Ascending aorta (tissue), 2 donors: ENCODE measurements around the gene SPECC1L. TPM values are rescaled to one million over a fixed set of nuclear protein-coding genes. Genes with fewer than 3 reads are reported as not detected.

Experiments used
- DNase-seq, 2 donors: peaks; one replicate each; pipeline ENCODE4 v3.0.0-alpha.2; 2019; ENCODE audit warnings: low spot score in 2 of 2
- H3K27ac ChIP-seq, 2 donors: fragments of 200-600 bp; sonication (generic); one replicate each; pipeline ENCODE4 v1.5.1; 2016 to 2017; ENCODE audit warnings: mild to moderate bottlenecking in 1 of 2
- H3K27me3 ChIP-seq: fragments of 200-600 bp; sonication (generic); one replicate; pipeline ENCODE4 v1.5.1; 2017
- H3K36me3 ChIP-seq, 2 donors: fragments of 200-600 bp; sonication (generic); one replicate each; pipeline ENCODE4 v1.5.1; 2016
- H3K4me1 ChIP-seq, 2 donors: fragments of 200-600 bp; sonication (generic); one replicate each; pipeline ENCODE4 v1.5.1; 2016 to 2017; ENCODE audit warnings: mild to moderate bottlenecking in 1 of 2
- H3K4me3 ChIP-seq, 2 donors: fragments of 200-600 bp; sonication (generic); one replicate each; pipeline ENCODE4 v1.5.1; 2016 to 2017; ENCODE audit warnings: mild to moderate bottlenecking in 1 of 2
- H3K9me3 ChIP-seq, 2 donors: fragments of 200-600 bp; sonication (generic); one replicate each; pipeline ENCODE4 v1.5.1; 2016
- intact Hi-C: fragments of 100-400 bp; cut with DNase I; formaldehyde crosslinking; loops from one replicate; pipeline ENCODE4 v1.15.1; 2023
- total RNA-seq: library from RNA; depleted of rRNA; stranded (reverse); fragments of >200 nt; gene quantifications from one replicate; pipeline ENCODE4 v1.1.0, GENCODE V29; 2016
- TF ChIP-seq, protein P1 (sequence below), 3 experiments: fragments of 200-600 bp in 2 of 3; fragments of 450-650 bp in 1 of 3; sonication (generic) in 2 of 3; IDR thresholded peaks; one replicate each; pipeline ENCODE4 v1.5.1; 2016 to 2019; ENCODE audit warnings: antibody characterized with exemption in 3 of 3, mild to moderate bottlenecking in 1 of 3, moderate library complexity in 1 of 3

The SPECC1L gene
- total RNA-seq, 1 donor from 2014 or later: 66.9 TPM

DNA sequence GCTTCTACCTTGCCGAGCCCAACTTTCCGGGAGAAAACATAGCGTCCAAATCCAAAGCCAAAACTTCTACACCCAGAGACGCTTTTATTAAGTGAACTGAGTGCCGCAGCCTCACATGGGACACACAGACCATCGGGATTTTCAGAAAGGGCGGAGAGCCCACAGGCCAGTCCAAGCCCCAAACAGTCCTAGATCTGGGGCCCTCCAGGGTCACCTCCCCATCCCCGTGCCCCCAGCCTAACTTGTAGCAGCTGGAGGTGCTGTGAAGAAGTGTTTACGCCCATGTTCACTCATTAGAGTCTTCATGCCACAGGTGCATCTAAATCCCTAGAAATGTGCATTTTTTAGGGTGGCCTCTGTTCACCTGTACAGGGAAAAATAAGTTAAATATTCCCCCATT lies 142.6 kb downstream of the SPECC1L start:
- DNase-seq: no peak
- H3K36me3 ChIP-seq: peaks cover 41 to 60% of the 10 kb centered on the region in 2 donors
- no peak overlapping the region for H3K27ac ChIP-seq
- TF ChIP-seq, protein P1, sequence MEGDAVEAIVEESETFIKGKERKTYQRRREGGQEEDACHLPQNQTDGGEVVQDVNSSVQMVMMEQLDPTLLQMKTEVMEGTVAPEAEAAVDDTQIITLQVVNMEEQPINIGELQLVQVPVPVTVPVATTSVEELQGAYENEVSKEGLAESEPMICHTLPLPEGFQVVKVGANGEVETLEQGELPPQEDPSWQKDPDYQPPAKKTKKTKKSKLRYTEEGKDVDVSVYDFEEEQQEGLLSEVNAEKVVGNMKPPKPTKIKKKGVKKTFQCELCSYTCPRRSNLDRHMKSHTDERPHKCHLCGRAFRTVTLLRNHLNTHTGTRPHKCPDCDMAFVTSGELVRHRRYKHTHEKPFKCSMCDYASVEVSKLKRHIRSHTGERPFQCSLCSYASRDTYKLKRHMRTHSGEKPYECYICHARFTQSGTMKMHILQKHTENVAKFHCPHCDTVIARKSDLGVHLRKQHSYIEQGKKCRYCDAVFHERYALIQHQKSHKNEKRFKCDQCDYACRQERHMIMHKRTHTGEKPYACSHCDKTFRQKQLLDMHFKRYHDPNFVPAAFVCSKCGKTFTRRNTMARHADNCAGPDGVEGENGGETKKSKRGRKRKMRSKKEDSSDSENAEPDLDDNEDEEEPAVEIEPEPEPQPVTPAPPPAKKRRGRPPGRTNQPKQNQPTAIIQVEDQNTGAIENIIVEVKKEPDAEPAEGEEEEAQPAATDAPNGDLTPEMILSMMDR (IDR thresholded peaks at IDR 0.05): no peak
- no peaks in the 10 kb centered on the region for H3K9me3 ChIP-seq
- H3K4me3 ChIP-seq: no peak overlapping the region
- intact Hi-C loops: no loop called here
- no peaks in the 10 kb centered on the region for H3K4me1 ChIP-seq
- no peaks in the 10 kb centered on the region for H3K27me3 ChIP-seq

GRCh38 chr22:24413736-24414385 lies 143.2 kb downstream of the SPECC1L start:
- no peak overlapping the region for H3K27ac ChIP-seq
- DNase-seq: no peak

GRCh38 chr22:24414523-24414922 lies 143.9 kb downstream of the SPECC1L start:
- H3K9me3 ChIP-seq: no peaks in the 10 kb centered on the region
- DNase-seq: no peak
- no peak overlapping the region for H3K27ac ChIP-seq
- no peaks in the 10 kb centered on the region for H3K27me3 ChIP-seq
- peaks cover 41 to 55% of the 10 kb centered on the region in 2 donors for H3K36me3 ChIP-seq
- intact Hi-C loops: no loop called here
- H3K4me1 ChIP-seq: no peaks in the 10 kb centered on the region
- no peak overlapping the region for H3K4me3 ChIP-seq
- TF ChIP-seq, protein P1 (IDR thresholded peaks at IDR 0.05): no peak

More at GRCh38 chr22:24413736-24414385, 143.2 kb downstream of the SPECC1L start:
- TF ChIP-seq, protein P1 (IDR thresholded peaks at IDR 0.05): no peak
- Histone ChIP-seq H3K4me1 (no peaks in the 10 kb centered on the region), H3K36me3 (peaks cover 41 to 55% of the 10 kb centered on the region in 2 donors), H3K27me3 (no peaks in the 10 kb centered on the region), H3K4me3 (no peak overlapping the region), H3K9me3 (no peaks in the 10 kb centered on the region)
- intact Hi-C loops: no loop called here

- DNase-seq: no peak
- intact Hi-C loops: no loop called here
- no peaks in the 10 kb centered on the region for H3K27me3 ChIP-seq
- H3K27ac ChIP-seq: no peak overlapping the region
- no peak overlapping the region for H3K4me3 ChIP-seq
- TF ChIP-seq, protein P1 (IDR thresholded peaks at IDR 0.05): no peak
- no peaks in the 10 kb centered on the region for H3K4me1 ChIP-seq
- no peaks in the 10 kb centered on the region for H3K9me3 ChIP-seq
- peaks cover 41 to 55% of the 10 kb centered on the region in 2 donors for H3K36me3 ChIP-seq
Observed at GRCh38 chr22:24414984-24415945, 144.6 kb downstream of the SPECC1L start.

GRCh38 chr22:24416095-24416494 lies 145.5 kb downstream of the SPECC1L start:
- intact Hi-C loops: no loop called here
- peaks cover 41 to 55% of the 10 kb centered on the region in 2 donors for H3K36me3 ChIP-seq
- no peak overlapping the region for H3K4me3 ChIP-seq
- H3K9me3 ChIP-seq: no peaks in the 10 kb centered on the region
- TF ChIP-seq, protein P1 (IDR thresholded peaks at IDR 0.05): no peak
- DNase-seq: no peak
- H3K27me3 ChIP-seq: no peaks in the 10 kb centered on the region
- no peaks in the 10 kb centered on the region for H3K4me1 ChIP-seq
- no peak overlapping the region for H3K27ac ChIP-seq
